LoVo (cell line): ENCODE measurements around the gene GATA5.
A peak's percentile ranks its signal among the peaks of the same experiment; 100 is the strongest.
"Not testable (repeated sequence)": the region's sequence is repeated elsewhere in the genome, so short reads cannot be mapped to it uniquely, and the experiment has no call there.

ENCODE experiments used
- DNase-seq: peaks from one replicate; pipeline ENCODE4 v3.0.0-alpha.2; 2016; ENCODE audit warnings: low spot score

GATA5 gene

GRCh38 chr20:62505337-62506045, 29.7 kb upstream of the GATA5 start:
- DNase-seq = no peak

GRCh38 chr20:62504323-62504722, 28.5 kb upstream of the GATA5 start:
- no peak for DNase-seq

GRCh38 chr20:62503401-62504178, 27.8 kb upstream of the GATA5 start:
- no peak for DNase-seq

- no peak for DNase-seq
These were observed 26.8 kb upstream of the GATA5 start for GRCh38 chr20:62502496-62503095.

GRCh38 chr20:62501801-62502495, 26.2 kb upstream of the GATA5 start:
- no peak for DNase-seq

- DNase-seq = peak; percentile 41
These were observed 24.6 kb upstream of the GATA5 start for GRCh38 chr20:62500237-62500864.

- DNase-seq = no peak
These were observed 24.0 kb upstream of the GATA5 start for GRCh38 chr20:62499758-62500236.

GRCh38 chr20:62498874-62499273, 23.1 kb upstream of the GATA5 start:
- DNase-seq = no peak

GRCh38 chr20:62496568-62497218, 20.9 kb upstream of the GATA5 start:
- DNase-seq = no peak

- DNase-seq = no peak
These were observed 20.2 kb upstream of the GATA5 start for GRCh38 chr20:62495749-62496567.

- DNase-seq = no peak
These were observed 19.4 kb upstream of the GATA5 start for GRCh38 chr20:62494980-62495748.

- DNase-seq = no peak
These were observed 18.7 kb upstream of the GATA5 start for GRCh38 chr20:62494537-62494936.

GRCh38 chr20:62493886-62494285, 18.1 kb upstream of the GATA5 start:
- no peak for DNase-seq

- DNase-seq = no peak
These were observed 17.6 kb upstream of the GATA5 start for GRCh38 chr20:62493253-62493885.

- DNase-seq = no peak
These were observed 16.9 kb upstream of the GATA5 start for GRCh38 chr20:62492711-62493110.

- DNase-seq = not testable (repeated sequence)
These were observed 15.0 kb upstream of the GATA5 start for GRCh38 chr20:62490783-62491182.

- DNase-seq = no peak
These were observed 14.1 kb upstream of the GATA5 start for GRCh38 chr20:62489932-62490263.

GRCh38 chr20:62489186-62489931, 13.6 kb upstream of the GATA5 start:
- peak; percentile 12 for DNase-seq

GRCh38 chr20:62488470-62488869, 12.7 kb upstream of the GATA5 start:
- no peak for DNase-seq
